ENCODE results near the gene PHTF1.

DNA sequence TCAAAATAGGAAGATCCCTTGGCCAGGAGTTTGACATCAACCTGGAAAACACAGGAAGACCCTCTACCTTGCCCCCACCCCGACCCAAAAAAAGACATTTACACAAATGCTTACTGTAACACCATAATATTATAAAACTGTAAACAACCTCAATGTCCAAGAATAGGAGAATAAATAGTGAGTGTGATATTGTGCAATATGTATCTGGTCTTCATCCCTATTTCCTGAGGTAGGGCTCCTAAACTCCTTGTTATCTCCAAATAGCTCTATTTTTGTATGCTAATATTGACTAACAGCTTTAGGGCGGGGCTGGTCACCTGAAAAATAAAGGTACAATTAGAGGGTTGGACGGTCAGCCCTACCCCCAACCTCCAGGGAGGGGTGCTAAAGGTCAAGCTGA lies 29.5 kb upstream of the PHTF1 start:
- TF ChIP-seq, protein P1, sequence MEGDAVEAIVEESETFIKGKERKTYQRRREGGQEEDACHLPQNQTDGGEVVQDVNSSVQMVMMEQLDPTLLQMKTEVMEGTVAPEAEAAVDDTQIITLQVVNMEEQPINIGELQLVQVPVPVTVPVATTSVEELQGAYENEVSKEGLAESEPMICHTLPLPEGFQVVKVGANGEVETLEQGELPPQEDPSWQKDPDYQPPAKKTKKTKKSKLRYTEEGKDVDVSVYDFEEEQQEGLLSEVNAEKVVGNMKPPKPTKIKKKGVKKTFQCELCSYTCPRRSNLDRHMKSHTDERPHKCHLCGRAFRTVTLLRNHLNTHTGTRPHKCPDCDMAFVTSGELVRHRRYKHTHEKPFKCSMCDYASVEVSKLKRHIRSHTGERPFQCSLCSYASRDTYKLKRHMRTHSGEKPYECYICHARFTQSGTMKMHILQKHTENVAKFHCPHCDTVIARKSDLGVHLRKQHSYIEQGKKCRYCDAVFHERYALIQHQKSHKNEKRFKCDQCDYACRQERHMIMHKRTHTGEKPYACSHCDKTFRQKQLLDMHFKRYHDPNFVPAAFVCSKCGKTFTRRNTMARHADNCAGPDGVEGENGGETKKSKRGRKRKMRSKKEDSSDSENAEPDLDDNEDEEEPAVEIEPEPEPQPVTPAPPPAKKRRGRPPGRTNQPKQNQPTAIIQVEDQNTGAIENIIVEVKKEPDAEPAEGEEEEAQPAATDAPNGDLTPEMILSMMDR (conservative IDR thresholded peaks at IDR 0.05 in 1 of 2, IDR thresholded peaks at IDR 0.05 in 1 of 2; ENCODE audit: extremely low read depth in 1 of 2, insufficient read depth in 1 of 2, low read depth in 1 of 2, low read length in 2 of 2): no peak
- TF ChIP-seq EZH2 (IDR thresholded peaks at IDR 0.05; ENCODE audit: borderline replicate concordance, low read length): no peak

Measured in mammary epithelial cell (primary cell).